Measurements from ENCODE around the gene STK11IP. TPM values are rescaled to one million over a fixed set of nuclear protein-coding genes. Genes with fewer than 3 reads are reported as not detected.

Gene STK11IP
- total and polyA plus RNA-seq, 2 of the 13 experiments (the other 11 are each of a cell fraction or from before 2014, with no cell fraction given) = 12.8 to 24.0 TPM

GRCh38 chr2:219624565-219624964 lies 26.9 kb downstream of the STK11IP start (continued):
- TF ChIP-seq ZBTB40 (IDR thresholded peaks at IDR 0.05) (no peak), ZBTB40 (CRISPR knock-in tag; IDR thresholded peaks at IDR 0.05) (no peak), ELF4 (CRISPR knock-in tag; IDR thresholded peaks at IDR 0.05; ENCODE audit: borderline replicate concordance) (no peak), ADNP (CRISPR knock-in tag; IDR thresholded peaks at IDR 0.05) (no peak), NFE2L1 (CRISPR knock-in tag; IDR thresholded peaks at IDR 0.05; ENCODE audit: borderline replicate concordance) (no peak), TP53 (CRISPR knock-in tag; conservative IDR thresholded peaks at IDR 0.05) (no peak), ZNF441 (CRISPR knock-in tag; IDR thresholded peaks at IDR 0.05; ENCODE audit: borderline replicate concordance) (no peak), ZNF276 (CRISPR knock-in tag; IDR thresholded peaks at IDR 0.05; ENCODE audit: low read depth) (no peak), ZNF512B (CRISPR knock-in tag; IDR thresholded peaks at IDR 0.05; ENCODE audit: borderline replicate concordance) (no peak), LCORL (IDR thresholded peaks at IDR 0.05) (no peak), LCORL (CRISPR knock-in tag; IDR thresholded peaks at IDR 0.05) (no peak), TEAD3 (CRISPR knock-in tag; optimal IDR thresholded peaks at IDR 0.05; ENCODE audit: borderline replicate concordance) (no peak)

Measured in HepG2 (cell line).